Neuronal stem cell (in vitro differentiated cells): ENCODE measurements around the gene ZSCAN18.
A peak's percentile ranks its signal among the peaks of the same experiment; 100 is the strongest.

Source experiments
- DNase-seq: peaks from one replicate; pipeline ENCODE4 v3.0.0-alpha.2; 2013; ENCODE audit warnings: low spot score
- H2AFZ ChIP-seq: one replicate; pipeline ENCODE4 v1.6.1; 2013; ENCODE audit warnings: mild to moderate bottlenecking, low read length, inconsistent platforms
- H2AK5ac ChIP-seq: 2 replicates; pipeline ENCODE4 v1.6.1; 2013; ENCODE audit warnings: low read depth, mild to moderate bottlenecking, inconsistent platforms, low read length, moderate library complexity, mixed read lengths
- H2BK120ac ChIP-seq: 2 replicates; pipeline ENCODE4 v1.6.1; 2013; ENCODE audit warnings: low read depth, mild to moderate bottlenecking, inconsistent platforms, low read length, moderate library complexity, mixed read lengths
- H2BK12ac ChIP-seq: one replicate; pipeline ENCODE4 v1.6.1; 2013; ENCODE audit warnings: low read length, inconsistent platforms
- H2BK15ac ChIP-seq: 2 replicates; pipeline ENCODE4 v1.6.1; 2013; ENCODE audit warnings: mild to moderate bottlenecking, low read length, inconsistent platforms, mixed read lengths
- H2BK5ac ChIP-seq: one replicate; pipeline ENCODE4 v1.6.1; 2013; ENCODE audit warnings: inconsistent platforms, mild to moderate bottlenecking, low read length, moderate library complexity
- H3K14ac ChIP-seq: one replicate; pipeline ENCODE4 v1.6.1; 2013; ENCODE audit warnings: low read length, inconsistent platforms
- H3K18ac ChIP-seq: 2 replicates; pipeline ENCODE4 v1.6.1; 2013; ENCODE audit warnings: low read length, inconsistent platforms
- H3K23ac ChIP-seq: 2 replicates; pipeline ENCODE4 v1.6.1; 2013; ENCODE audit warnings: low read depth, mild to moderate bottlenecking, mixed read lengths, low read length, inconsistent platforms; ENCODE audit not compliant: poor library complexity
- H3K27ac ChIP-seq: replicated peaks from 3 replicates; pipeline ENCODE4 v1.5.1; 2013; ENCODE audit warnings: low read length, inconsistent platforms
- H3K27me3 ChIP-seq, 3 experiments: 2 replicates each; pipeline ENCODE4 v1.6.1; 2013; ENCODE audit warnings: low read length in 3 of 3, mild to moderate bottlenecking in 2 of 3, inconsistent platforms in 1 of 3, low read depth in 1 of 3, mixed read lengths in 1 of 3, moderate library complexity in 1 of 3; ENCODE audit not compliant: control insufficient read depth in 3 of 3, insufficient read depth in 3 of 3
- H3K36me3 ChIP-seq, 2 donors: replicated peaks in 1 of 2; 2 replicates each; pipeline ENCODE4 v1.6.1; 2013; ENCODE audit warnings: low read length in 2 of 2; ENCODE audit not compliant: control insufficient read depth in 2 of 2, insufficient read depth in 2 of 2
- H3K4ac ChIP-seq: 2 replicates; pipeline ENCODE4 v1.6.1; 2013; ENCODE audit warnings: inconsistent platforms, mild to moderate bottlenecking, low read length, moderate library complexity
- H3K4me1 ChIP-seq, 2 donors: 1 replicate in 1 of 2; 2 replicates in 1 of 2; pipeline ENCODE4 v1.6.1; 2013; ENCODE audit warnings: low read length in 2 of 2, low read depth in 1 of 2; ENCODE audit not compliant: control insufficient read depth in 2 of 2, insufficient read depth in 1 of 2
- H3K4me2 ChIP-seq: one replicate; pipeline ENCODE4 v1.6.1; 2013; ENCODE audit warnings: mild to moderate bottlenecking, low read length, inconsistent platforms; ENCODE audit not compliant: insufficient read depth, poor library complexity, severe bottlenecking
- H3K4me3 ChIP-seq, 2 donors: 2 replicates each; pipeline ENCODE4 v1.5.1; 2013; ENCODE audit warnings: low read length in 2 of 2, mild to moderate bottlenecking in 2 of 2, inconsistent platforms in 1 of 2, moderate library complexity in 1 of 2
- H3K79me1 ChIP-seq: one replicate; pipeline ENCODE4 v1.6.1; 2013; ENCODE audit warnings: low read depth, mild to moderate bottlenecking, inconsistent platforms, low read length, moderate library complexity
- H3K9ac ChIP-seq: one replicate; pipeline ENCODE4 v1.6.1; 2013; ENCODE audit warnings: mild to moderate bottlenecking, low read depth, low read length, inconsistent platforms; ENCODE audit not compliant: poor library complexity
- H3K9me3 ChIP-seq, 2 donors: replicated peaks in 1 of 2; 2 replicates each; pipeline versions ENCODE3 to v1.6.1; 2013; ENCODE audit warnings: low read length in 2 of 2, mild to moderate bottlenecking in 2 of 2, inconsistent platforms in 1 of 2, low read depth in 1 of 2, mixed read lengths in 1 of 2, moderate library complexity in 1 of 2; ENCODE audit not compliant: control insufficient read depth in 2 of 2, insufficient read depth in 1 of 2
- H4K8ac ChIP-seq: one replicate; pipeline ENCODE4 v1.6.1; 2013; ENCODE audit warnings: low read depth, mild to moderate bottlenecking, inconsistent platforms, low read length, moderate library complexity
- H4K91ac ChIP-seq: one replicate; pipeline ENCODE4 v1.6.1; 2013; ENCODE audit warnings: low read length, low read depth, mild to moderate bottlenecking, inconsistent platforms; ENCODE audit not compliant: poor library complexity
- WGBS, 2 donors: extraction: QIAGEN DNeasy Blood & Tissue Kit; methylation state at CpG; one replicate each; pipeline ENCODE4 v1.1.7; 2013; ENCODE audit warnings: missing lambda C conversion rate in 2 of 2, mixed read lengths in 1 of 2; ENCODE audit not compliant: insufficient read length in 2 of 2, insufficient replicate concordance in 1 of 2; ENCODE audit errors: extremely low coverage in 2 of 2; 5-methylcytosine and 5-hydroxymethylcytosine counted together

ZSCAN18 gene

GRCh38 chr19:58059003-58059670, 38.9 kb downstream of the ZSCAN18 start, which contains the start of gene ZNF135:
ZNF135 (plus strand) TSS chr19:58059282; CDS start chr19:58060003, 721 bp downstream.
- Histone ChIP-seq H3K23ac (peak within 1 kb of the TSS; percentile 50), H2BK5ac (peak within 1 kb of the TSS; percentile 83), H3K4me2 (peak within 1 kb of the TSS; percentile 55), H3K18ac (peak within 1 kb of the TSS; percentile 95), H3K4ac (peak within 1 kb of the TSS; percentile 91), H3K9ac (peak within 1 kb of the TSS; percentile 83), H3K36me3 (peaks cover 0 to 3% of the 10 kb centered on the region in 2 donors), H3K27ac (peak within 1 kb of the TSS; percentile 64), H3K27me3 (no peaks in the 10 kb centered on the region), H3K14ac (peak within 1 kb of the TSS; percentile 85), H4K8ac (peak within 1 kb of the TSS; percentile 83), H2AFZ (peak within 1 kb of the TSS; percentile 91), H2AK5ac (peak within 1 kb of the TSS; percentile 99), H3K9me3 (peaks cover 24 to 67% of the 10 kb centered on the region in 2 donors), H3K4me1 (peaks cover 0 to 4% of the 10 kb centered on the region in 2 donors), H3K79me1 (peaks cover 5% of the 10 kb centered on the region), H3K4me3 (peak within 1 kb of the TSS; percentile 36 to 79), H2BK15ac (peak within 1 kb of the TSS; percentile 97), H2BK12ac (peak within 1 kb of the TSS; percentile 33), H2BK120ac (no peak within 1 kb of the TSS), H4K91ac (peak within 1 kb of the TSS; percentile 76)
- DNase-seq = peak; percentile 80
- WGBS, 2 donors = no CpG with 5 or more reads among the region's 62 CpGs

DNA sequence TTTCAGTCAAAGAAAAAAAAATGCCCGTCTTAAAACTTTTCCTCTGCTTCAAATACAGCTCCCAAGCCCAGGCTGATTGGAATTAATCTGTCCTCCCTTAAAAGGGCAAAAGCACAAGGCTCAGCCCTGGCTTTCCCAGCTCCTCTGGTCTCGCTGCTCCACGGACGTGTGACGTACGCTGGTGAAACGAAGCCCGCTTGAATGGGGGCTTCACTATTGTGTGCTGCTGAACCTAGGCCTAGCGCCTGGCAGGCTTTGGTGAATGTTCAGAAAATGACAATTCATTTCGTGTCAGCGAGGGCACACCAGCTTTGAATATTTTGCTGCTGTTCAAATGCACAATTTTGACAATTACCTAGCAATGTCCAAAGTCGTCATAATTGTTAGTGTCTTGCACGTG, 39.6 kb downstream of the ZSCAN18 start:
- Histone ChIP-seq H3K4me1 (peaks cover 0 to 4% of the 10 kb centered on the region in 2 donors), H2BK120ac (no peak overlapping the region), H3K36me3 (no peaks in the 10 kb centered on the region), H4K91ac (no peak overlapping the region), H3K27me3 (no peaks in the 10 kb centered on the region), H3K79me1 (peaks cover 5% of the 10 kb centered on the region), H3K4me3 (peak overlapping the region in 1 of 2 donors; percentile 25), H3K9ac (no peak overlapping the region), H3K18ac (no peak overlapping the region), H3K4ac (no peak overlapping the region), H4K8ac (no peak overlapping the region), H3K9me3 (peaks cover 22 to 68% of the 10 kb centered on the region in 2 donors), H3K23ac (no peak overlapping the region), H3K14ac (no peak overlapping the region), H3K27ac (no peak overlapping the region), H3K4me2 (no peak overlapping the region), H2BK15ac (no peak overlapping the region), H2AK5ac (no peak overlapping the region), H2BK5ac (no peak overlapping the region), H2BK12ac (no peak overlapping the region), H2AFZ (peak overlapping the region; percentile 91)
- no CpG with 5 or more reads among the region's 13 CpGs for WGBS, 2 donors
- DNase-seq = no peak

DNA sequence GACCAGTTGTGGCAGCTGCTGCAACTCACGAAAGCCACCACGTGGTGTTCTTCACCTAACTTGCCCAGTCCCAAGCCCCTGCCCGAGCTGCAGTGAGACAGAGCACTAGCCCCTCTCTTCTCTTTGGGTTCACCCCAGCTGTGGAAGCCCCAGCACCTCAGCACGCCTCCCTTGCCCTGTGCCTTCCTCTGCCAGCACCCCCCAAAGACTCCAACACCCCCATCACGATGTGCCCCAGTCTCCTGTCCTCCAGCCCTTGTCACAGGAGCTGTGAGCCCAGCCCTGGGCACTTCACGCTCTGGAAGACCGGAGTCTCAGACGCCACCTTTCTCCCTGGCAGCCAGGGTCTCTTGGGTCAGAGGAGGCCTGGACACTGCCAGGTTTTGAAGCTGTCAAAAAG, 41.2 kb downstream of the ZSCAN18 start:
- H3K9me3 ChIP-seq = peaks cover 29 to 73% of the 10 kb centered on the region in 2 donors
- H2AK5ac ChIP-seq = peak overlapping the region; percentile 79
- H3K14ac ChIP-seq = peak overlapping the region; percentile 14
- no peaks in the 10 kb centered on the region for H3K36me3 ChIP-seq
- no peak overlapping the region for H4K8ac ChIP-seq
- no peak overlapping the region for H3K18ac ChIP-seq
- no peak overlapping the region for H2BK5ac ChIP-seq
- no peak overlapping the region for H3K4me2 ChIP-seq
- H3K4me3 ChIP-seq = no peak overlapping the region
- peaks cover 0 to 4% of the 10 kb centered on the region in 2 donors for H3K4me1 ChIP-seq
- H4K91ac ChIP-seq = no peak overlapping the region
- no peak overlapping the region for H3K23ac ChIP-seq
- no peak overlapping the region for H3K9ac ChIP-seq
- H2AFZ ChIP-seq = no peak overlapping the region
- H2BK15ac ChIP-seq = peak overlapping the region; percentile 54
- no peak overlapping the region for H3K4ac ChIP-seq
- DNase-seq = no peak
- H2BK12ac ChIP-seq = no peak overlapping the region
- H3K27ac ChIP-seq = no peak overlapping the region
- no CpG with 5 or more reads among the region's 8 CpGs for WGBS, 2 donors
- H3K79me1 ChIP-seq = peaks cover 5% of the 10 kb centered on the region
- no peaks in the 10 kb centered on the region for H3K27me3 ChIP-seq
- H2BK120ac ChIP-seq = no peak overlapping the region

- Histone ChIP-seq H4K8ac (no peak overlapping the region), H3K4me2 (no peak overlapping the region), H2BK15ac (peak overlapping the region; percentile 83), H2BK120ac (no peak overlapping the region), H3K27me3 (no peaks in the 10 kb centered on the region), H3K27ac (no peak overlapping the region), H3K4ac (no peak overlapping the region), H3K9me3 (peaks cover 33 to 74% of the 10 kb centered on the region in 2 donors), H3K4me3 (no peak overlapping the region), H3K14ac (no peak overlapping the region), H4K91ac (no peak overlapping the region), H2AFZ (no peak overlapping the region), H2BK5ac (no peak overlapping the region), H3K9ac (no peak overlapping the region), H2AK5ac (peak overlapping the region; percentile 93), H3K4me1 (peaks cover 0 to 4% of the 10 kb centered on the region in 2 donors), H2BK12ac (peak overlapping the region; percentile 41), H3K18ac (peak overlapping the region; percentile 22), H3K36me3 (no peaks in the 10 kb centered on the region), H3K23ac (no peak overlapping the region), H3K79me1 (peaks cover 5% of the 10 kb centered on the region)
- DNase-seq = no peak
- no CpG with 5 or more reads among the region's 8 CpGs for WGBS, 2 donors
Measured at GRCh38 chr19:58056261-58056660, 41.8 kb downstream of the ZSCAN18 start.
